HG03108 (cell line): ENCODE measurements around the gene LUC7L.
"Not testable (repeated sequence)": the region's sequence is repeated elsewhere in the genome, so short reads cannot be mapped to it uniquely, and the experiment has no call there.

ENCODE experiments used
- ATAC-seq: cut with Tn5 transposase; IDR thresholded peaks from one replicate; pipeline ENCODE4 v1.9.1; 2021; ENCODE audit warnings: moderate library complexity; ENCODE audit not compliant: unreplicated experiment

Gene LUC7L, protein sequence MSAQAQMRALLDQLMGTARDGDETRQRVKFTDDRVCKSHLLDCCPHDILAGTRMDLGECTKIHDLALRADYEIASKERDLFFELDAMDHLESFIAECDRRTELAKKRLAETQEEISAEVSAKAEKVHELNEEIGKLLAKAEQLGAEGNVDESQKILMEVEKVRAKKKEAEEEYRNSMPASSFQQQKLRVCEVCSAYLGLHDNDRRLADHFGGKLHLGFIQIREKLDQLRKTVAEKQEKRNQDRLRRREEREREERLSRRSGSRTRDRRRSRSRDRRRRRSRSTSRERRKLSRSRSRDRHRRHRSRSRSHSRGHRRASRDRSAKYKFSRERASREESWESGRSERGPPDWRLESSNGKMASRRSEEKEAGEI

DNA sequence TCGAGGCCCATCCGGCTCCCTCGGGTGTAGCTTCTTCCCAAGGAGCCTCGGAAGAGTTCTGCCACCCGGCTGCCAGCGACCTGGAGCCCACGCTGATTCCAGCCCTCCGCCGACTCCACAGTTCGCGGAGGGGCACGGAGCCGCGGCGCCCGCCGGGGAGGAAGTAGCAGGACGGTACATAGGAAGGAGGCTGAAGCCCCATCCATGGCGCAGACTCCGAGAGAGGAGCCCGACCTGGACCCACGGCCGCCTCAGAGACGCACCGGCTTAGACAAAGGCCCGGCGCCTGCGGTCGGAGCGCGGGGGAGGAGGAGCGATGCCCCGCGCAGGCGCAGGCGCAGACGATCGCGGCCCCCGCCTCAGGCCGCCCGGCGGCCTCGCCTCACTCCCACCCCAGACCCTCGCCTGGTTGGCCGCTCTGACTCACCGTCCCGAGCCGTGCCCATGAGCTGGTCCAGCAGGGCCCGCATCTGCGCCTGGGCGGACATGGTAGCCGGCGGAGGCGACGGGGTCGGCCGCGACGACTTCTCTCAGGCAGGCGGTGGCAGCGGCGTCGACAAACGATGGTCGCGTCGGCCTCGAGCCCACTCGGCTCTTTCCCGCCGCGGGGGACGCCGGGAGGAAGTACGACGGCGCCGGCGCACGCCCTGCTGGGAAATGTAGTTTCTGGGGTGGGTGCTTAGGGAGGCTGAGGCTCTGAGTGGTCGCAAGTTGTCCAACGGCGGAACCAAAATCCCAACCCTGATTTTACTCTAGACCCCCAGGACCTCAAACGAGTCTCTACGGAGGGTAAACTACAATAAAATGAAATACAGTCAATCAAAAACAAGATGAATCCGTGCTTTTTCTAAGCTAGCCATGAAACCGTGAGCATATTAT is at the start of gene LUC7L:
Gene LUC7L (minus strand): TSS at position 598 of the 879 bp plus-strand sequence. CDS start 110 bp downstream, at position 488.
- ATAC-seq: peak; percentile 88

DNA sequence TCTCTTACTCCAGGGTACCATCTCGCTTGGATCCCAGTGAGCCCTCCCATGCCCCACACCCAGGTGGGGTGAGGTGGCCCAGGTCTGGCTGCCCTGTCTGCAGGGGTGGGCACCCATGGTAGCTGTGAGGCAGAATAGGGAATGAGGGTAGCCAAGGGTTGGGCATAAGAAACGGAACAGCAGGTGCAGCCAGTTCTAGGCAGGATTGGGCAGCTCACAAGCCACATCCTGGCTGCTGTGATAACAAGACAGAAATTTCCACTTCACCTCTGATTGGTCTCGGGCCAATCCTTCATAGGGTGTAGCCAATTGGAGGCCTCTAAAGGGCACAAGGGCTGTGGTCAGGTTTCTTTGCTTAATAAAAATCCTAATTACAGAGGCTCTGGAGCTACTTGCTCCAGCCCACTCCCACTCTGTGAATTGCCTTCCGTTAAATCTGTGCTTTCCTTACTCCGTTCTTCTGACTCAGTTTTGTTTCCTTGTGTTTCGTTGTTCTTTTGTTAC is 49.7 kb upstream of the LUC7L start:
- no peak for ATAC-seq

DNA sequence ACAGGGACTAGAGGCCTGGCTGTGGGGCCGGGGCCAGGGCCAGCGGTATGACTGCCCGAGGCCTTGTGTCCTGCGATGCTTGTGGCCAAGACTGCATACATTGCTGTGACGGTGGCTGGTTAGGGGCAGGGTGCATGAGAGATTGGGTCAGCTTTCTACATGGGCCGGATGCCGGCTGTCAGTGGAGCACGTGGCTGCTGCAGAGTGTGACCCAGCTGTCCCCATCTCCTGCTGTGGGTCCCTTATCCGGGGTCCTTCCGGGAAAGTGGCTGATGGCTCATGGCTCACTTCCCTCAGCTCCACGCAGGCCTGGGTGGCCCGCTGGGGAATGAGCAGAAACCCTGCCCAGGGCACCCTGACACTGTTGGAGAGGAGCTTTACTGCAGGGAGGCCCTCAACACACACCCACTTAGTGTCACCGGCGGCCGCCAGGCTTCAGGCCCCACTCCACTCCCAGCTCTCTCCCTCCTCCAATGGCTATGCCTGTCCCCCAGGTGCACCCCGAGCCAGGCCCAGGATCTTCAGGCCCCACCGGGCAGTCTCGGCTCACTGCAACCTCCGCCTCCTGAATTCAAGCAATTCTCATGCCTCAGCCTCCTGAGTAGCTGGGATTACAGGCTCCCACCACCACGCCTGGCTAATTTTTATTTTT is 47.3 kb upstream of the LUC7L start:
- no peak for ATAC-seq

DNA sequence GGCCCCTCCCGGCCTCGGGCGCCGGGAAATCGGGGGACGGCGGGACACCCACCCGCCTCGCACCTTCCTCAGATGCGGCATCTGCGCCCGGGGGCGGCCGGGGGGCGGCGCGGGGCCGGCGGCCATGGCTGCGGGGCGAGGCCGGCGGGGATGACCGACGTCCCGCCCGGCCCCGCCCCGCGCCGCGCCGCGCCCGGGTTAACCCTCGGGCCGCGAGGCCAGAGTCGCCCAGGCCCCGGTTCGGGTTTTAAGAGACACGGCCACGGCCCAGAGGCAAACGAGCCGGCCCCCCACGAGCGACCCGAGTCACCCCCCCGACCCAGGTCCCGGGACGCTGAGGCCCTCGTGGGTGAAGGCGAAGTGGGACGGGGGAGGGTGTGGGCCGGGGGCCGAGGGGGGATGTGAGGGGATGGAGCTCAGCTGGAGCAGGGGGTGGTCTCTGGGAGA is 46.6 kb upstream of the LUC7L start, which contains the start of gene RGS11:
Gene RGS11 (minus strand): TSS at position 159 of the 447 bp plus-strand sequence. CDS start 33 bp downstream, at position 126.
- ATAC-seq: no peak

DNA sequence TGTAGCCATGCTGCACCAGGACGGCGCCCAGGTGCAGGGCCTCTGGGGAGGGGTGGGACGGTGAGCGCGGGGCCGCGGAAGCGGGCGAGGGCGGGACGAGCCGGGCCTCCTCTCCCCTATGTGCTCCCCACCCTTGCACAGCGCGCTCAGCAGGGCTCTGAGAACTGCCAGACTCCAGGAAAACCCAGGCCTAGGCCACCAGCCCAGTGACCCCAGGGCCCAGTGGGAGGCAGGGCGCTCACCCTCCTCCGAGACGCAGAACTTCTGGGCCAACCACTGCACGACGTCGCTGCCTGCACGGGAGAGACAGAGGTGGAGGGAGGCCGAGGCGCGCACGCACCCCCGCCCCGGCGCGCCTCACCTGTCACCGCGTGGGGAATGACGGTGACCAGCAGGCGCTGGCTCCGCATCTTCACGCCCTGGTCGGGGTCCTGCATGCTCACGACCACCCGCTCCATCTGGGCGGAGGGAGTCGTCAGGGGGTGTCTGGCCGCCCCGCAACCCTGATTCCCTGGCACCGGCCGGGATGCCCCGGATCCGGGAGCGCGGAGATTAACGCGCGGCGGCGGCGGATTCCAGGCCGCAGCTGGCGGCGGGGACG is 45.9 kb upstream of the LUC7L start:
- no peak for ATAC-seq

DNA sequence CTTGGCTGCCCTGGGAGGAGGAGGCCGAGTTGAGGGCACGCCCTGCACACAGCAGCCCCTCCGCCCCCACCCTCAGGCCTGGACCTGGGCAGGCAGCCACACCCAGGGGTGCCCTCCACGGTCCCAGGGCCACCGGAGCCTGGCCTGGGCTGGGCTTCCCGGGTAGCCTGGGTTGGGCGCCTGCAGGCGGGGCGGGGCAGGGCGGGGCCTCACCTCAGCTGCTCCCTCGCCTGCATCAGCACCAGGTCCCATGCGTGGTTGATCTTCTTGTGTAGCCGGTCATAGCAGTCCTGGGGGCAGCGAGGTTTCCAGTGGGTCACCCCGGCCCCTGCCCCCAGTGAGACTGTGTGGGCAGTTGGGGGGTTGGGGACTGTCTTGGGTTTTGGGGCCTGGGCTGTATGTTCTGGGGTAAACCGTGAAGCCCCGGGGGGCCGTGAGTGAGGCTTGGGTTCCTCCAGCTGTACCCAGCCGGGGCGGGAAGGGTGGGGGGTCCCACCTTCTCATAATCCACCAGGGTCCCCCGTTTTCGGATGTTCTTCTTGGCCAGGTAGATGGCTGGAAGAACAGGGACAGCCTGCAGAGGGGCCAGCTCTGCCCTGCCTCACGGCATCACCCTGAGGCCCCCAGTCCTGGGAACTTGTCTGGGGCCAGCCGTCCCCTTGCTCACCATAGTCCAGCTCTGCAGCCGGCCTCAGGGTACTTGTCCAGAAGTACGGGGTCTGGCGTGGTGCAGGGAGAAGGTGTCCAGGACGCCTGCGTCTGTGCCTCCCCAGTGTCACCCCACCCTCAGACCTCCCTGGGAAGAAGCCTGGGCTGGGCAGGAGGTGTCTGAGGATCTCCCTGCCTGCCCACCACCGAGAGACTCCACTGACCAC is 44.5 kb upstream of the LUC7L start:
- no peak for ATAC-seq

DNA sequence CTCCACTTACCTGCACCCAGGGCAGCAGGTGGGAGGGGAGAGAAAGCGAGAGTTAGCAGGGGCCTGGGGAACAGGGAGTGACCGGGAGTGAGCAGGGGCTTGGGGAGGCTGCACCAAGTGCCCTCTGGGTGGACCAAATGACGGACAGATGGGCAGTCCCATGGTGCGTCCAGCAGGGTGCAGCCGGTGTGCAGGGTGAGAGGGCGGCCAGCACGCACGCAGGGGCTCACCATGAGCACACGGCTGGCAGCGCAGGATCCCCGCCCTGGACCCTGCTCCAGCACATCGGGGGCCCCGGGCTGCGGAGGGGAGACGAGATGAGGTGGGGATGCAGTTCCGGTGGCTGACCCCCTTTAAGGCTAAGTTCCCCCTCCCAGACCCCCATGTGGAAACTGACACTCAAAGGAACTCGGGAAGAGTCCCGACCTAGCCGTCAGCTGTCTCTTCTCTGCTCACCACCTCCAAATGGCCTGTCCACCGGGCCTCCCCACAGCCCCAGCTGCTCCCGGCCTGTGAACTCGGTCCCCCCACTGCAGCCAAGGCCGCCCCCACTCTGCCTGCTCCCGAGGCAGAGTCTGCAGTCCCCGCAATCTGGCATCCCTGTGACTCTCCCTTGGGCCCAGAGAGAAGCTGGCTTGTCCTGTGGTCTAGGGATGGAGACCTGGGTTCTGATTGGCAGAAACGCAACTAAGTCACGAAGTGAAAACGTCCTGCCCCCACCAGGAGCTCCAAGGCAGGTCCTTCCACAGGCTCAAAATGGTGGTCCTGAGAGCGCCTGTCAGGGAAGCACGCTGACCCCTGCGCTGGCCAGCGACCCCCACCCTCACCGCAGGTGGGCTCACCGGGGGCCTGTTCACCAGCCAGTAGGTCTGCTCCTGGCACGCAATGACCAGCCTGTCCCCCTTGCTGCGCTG is 43.6 kb upstream of the LUC7L start:
- no peak for ATAC-seq

DNA sequence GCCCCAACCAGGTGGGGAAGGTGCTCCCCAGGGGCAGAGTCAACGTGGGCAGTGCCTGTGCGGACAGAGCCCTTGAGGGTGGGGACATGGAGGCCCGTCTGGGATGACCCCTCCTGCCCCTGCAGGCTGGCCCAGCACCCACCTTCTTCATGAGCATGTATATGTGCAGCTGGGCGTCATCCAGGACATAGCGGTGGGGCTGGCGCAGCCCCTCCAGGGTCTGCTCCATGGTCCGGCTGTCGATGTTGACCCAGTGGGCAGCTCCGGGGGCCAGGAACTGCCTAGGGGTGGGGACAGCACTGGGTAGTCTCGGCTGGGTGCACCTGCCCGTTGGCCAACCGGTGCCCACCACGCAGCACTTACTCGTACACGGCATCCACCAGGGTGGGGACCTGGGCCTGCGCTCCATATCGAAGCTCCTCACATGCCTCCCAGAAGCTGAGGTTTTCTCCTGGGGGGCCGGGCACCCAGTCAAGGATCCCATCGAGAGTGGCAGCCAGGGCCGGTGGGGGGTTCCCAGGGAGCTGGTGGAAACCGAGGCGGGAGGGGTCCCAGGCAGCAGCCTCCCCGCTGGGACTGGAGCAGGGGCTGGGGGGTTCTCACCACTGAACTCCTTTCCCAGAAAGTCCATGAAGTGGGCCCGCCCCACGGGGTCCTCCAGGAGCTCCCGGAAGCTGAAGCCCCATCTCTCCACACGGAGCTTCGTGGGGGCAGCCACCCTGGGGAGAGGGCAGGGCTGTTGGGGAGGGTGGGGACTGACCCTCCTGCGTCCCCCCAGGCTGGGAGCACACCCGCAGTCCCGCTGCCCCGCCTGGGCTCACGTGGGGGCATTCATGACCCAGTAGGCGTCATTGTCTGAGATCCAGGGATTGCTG is 41.4 kb upstream of the LUC7L start:
- no peak for ATAC-seq

DNA sequence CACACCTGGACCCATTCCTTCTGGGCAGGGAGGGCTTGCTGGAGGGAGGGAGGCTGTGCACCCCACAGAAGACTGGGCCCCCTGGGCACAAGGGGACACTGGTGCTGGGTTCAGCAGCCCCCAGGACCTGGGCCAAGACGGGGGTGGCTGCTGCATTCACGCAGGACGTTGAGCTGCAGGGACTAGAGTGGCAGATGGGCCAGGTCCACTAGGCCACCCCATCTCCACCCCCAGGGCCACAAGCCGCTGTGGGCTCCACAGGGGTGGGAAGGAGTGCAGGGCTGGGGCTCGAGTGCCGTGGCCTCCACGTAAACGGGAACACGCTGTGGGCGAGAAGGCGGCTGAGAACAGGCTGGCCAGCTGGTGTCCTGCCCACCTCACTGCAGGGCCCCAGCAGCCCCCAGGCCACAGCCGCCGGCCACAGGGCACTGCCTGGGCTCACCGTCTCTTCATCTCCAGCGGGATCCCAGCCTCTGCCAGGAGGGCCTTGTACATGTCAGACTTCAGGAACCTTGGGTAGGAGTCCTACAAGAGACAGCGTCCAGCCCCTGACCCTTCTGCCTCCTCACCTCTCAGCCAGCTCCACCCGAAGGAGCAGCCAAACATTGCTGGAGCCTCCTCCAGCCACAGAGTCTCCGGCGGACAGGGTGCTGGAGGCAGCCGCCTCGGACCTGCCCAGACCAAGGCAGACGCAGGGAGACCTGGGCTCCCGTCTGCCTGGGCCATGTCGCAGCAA is 40.0 kb upstream of the LUC7L start:
- no peak for ATAC-seq

DNA sequence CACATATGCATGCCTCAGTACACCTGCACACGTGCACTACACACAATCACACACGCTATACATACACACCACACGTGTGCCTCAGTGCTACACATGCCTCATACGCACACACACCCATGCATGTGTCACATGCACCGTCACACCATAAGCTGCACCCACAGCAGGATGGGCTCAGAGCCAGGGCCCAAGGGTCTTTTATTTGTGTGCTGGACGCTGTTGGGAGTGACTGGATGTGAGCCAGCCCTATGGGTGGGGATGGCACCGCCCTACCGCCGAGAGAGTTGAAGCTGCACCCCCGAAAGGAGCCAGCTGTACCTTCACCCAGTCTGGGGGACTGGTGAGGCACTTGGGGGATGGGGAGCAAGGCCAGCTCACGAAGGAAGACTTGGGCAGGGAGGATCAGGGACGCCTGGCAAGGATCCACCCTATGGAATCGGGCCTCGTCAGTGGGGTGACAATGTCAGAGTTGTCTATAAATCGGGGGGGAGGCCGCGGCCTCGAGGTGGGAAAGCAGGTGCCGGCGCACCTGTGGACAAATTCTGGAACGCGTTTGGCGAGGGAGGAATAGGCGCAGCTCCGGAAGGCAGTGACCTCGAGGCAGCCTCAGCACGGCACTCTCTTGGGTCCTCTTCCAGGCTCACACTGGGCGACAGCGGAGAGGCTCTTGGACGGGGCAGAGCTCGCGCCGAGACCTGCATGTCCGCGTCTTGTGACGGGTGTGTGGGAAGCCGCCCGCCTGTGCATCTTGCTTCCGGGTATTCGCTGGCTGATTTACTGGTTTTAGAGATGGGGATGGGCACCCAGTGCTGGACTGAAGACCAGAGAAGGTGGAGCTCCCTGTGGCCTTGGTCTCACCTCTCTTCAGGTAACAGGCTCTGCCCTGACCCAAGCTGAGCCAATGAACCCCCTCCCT is 39.1 kb upstream of the LUC7L start:
- no peak for ATAC-seq

DNA sequence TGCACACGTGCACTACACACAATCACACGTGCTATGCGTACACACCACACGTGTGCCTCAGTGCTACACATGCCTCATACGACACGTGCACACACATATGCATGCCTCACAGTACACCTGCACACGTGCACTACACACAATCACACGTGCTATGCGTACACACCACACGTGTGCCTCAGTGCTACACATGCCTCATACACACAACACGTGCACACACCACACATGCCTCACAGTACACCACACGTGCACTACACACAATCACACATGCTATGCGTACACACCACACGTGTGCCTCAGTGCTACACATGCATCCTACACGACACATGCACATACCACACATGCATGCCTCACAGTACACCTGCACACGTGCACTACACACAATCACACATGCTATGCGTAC is 38.3 kb upstream of the LUC7L start:
- ATAC-seq: not testable (repeated sequence)

DNA sequence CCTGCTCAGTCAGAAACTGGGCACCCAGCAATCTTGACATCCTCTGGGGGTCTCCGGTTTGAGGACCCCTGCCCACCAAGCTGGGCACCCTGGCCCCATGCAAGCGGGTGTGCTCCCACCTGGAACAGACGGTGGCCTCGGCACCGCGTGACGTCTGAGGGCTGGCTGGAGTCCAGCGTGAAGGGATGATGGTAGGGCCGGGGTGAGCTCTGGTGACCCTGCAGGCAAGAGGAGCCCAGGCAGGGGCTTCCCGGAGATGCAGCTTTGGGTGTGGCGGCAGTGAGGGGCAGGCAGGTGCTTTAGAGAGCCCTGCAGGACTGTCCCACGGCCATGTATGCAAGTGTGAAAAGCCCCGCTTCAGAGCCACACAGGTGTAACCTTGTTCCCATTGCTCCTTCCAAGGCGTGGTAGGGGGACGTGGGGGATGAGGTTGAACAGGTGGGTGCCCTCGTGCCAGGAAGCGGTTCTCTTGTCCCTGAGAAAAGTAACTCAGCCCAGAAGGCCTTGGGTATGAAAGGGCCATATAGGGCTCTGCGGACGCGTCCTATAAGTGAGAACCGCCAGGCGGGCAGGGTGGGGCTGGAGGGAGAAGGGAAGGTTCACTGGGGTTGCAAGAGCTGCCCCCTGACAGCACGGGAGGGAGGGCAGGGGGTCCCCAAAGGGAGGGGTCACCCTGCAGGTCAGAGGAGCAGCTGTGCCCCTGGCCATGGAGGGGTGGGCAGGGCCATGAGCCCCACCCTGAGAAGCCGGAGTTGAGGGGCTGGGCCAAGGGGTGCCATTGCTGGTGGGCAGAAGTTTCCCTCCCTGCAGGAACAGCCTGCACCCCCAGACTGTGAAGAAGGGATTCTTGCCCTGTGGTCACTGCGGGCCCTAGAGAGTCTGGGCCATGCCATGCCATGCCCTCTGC is 37.3 kb upstream of the LUC7L start:
- ATAC-seq: no peak

DNA sequence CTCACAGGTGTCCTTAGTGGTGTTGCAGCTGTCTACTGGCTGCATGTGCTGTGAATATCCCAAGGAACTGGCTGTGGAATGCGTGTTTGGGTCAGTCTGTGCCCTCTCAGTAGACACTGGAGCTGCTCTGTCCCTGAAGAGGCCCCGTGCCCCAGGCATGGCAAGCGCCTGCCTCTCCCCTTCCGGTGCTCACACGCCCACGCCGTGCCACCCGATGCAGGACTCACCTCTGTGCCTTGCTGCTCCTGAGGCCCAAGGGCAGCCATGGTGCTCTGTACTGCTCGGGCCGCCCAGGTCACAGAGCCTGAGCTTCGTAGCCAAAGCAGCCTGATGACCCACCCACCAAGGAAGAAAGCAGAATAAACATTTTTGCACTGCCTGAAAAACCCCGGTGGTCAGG is 36.5 kb upstream of the LUC7L start:
- no peak for ATAC-seq

DNA sequence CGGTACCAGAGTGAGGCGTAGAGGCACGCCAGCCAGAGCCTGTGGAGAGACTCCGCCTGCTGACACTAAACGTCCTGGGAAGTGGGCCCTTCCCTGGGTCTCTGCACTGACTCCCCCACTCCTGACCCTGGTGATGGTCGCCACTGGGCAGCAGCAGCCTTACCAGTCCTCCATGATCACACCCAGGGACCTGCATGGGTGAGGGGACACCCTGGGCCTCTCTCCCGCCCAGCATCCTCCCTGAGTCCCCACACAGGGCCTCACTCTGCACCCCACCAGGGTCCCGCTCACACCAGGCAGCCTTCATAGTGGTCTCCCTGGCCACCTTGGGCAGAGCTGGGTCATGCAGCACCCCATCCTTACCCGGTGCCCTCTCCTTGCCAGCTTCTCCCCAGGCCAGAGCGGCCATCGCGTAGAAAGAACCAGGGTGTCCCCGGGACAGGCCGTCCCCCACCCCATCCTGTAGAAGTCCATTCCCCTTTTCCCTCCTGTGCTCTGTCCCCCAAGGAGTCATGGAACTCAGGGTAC is 35.8 kb upstream of the LUC7L start:
- ATAC-seq: no peak
